Right renal pelvis (tissue), 4 donors: Measurements from ENCODE around the gene LMNB1. TPM values are rescaled to one million over a fixed set of nuclear protein-coding genes. Genes with fewer than 3 reads are reported as not detected.

Experiments used
- DNase-seq, 4 donors: peaks; one replicate each; pipeline ENCODE4 v3.0.0-alpha.2; 2013; ENCODE audit warnings: low read depth in 4 of 4, low spot score in 3 of 4, missing footprints in 1 of 4
- polyA plus RNA-seq, 4 donors: library from polyadenylated mRNA; unstranded; fragments of 120-200 nt; gene quantifications; one replicate each; pipeline ENCODE4 v1.2.1, GENCODE V29; 2013; ENCODE audit not compliant: insufficient read length in 4 of 4

LMNB1 gene
- polyA plus RNA-seq, 4 donors = 104 to 130 (median 123) TPM

DNA sequence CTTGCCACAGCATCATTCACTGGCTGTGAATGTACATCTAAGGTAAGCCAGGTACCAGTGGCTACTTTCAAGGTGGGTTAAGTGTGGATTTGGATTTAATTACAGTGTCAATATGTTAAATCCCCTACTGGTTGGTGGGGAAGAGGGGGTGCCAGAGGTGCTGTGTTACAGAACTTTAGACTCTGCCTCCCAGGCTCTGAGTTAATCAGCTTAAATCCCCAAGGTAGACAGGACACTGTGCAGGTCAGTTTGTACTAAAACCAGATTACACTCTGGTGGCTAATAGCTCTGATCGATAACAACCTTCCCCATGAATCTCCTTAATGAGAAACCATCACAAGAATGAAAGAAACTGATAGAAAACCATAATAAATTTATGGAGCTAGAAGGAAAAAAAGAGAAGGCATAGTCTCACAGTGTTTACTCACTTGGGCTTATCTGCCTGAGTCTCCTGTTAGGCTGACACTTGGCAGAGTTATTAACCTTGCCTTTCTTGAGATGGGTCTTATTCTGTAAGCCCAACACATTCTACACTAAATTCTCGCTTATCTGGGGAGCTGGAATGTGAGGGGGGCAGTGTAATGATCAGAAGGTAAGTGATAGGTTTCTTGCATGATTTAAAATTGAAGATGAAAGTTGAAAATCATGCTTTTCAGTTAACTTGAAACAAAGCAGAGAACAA lies 106.8 kb downstream of the LMNB1 start:
- no peak for DNase-seq

DNA sequence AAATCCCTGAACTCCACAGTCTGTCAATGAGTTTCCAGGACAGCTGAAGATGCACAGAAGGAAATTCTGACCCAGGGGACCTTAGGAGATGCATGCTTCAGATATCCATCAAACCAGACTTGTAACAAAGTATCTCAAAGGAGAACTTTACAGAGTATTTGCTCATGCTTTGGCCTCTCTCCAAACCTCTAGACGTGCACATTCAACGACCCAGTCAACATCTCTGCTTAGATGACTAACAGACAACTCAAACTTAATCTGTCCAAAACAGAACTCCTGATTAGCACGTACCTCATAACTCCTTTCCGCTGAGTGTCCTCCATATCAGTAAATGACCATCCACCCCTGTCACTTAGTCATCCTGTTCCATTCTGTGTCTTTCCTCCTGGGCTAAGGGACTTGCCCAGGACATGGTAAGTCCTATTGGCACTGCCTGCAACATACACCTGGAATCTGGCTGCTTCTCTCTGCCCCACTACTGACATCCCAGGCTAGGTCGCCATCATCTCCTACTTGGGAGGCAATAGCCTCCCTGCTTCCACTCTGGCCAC lies 107.4 kb downstream of the LMNB1 start:
- DNase-seq = no peak

Other genes starting within 250 kb of the LMNB1 start
- 100 to 1,000 TPM; 149 to 179 (median 152) TPM for gene ALDH7A1, start 181.9 kb upstream of the LMNB1 start, polyA plus RNA-seq
- 10 to 100 TPM; 76.0 to 86.5 (median 83.0) TPM for gene PHAX, start 176.2 kb upstream of the LMNB1 start, polyA plus RNA-seq